GM15510 (cell line): Measurements from ENCODE around the gene ADAMTS7.

Experiments used
- POLR2A ChIP-seq: IDR thresholded peaks from 3 replicates; pipeline ENCODE4 v1.6.1; 2011; ENCODE audit warnings: borderline replicate concordance; ENCODE audit not compliant: insufficient read length; ENCODE audit errors: extremely low read depth

ADAMTS7 gene

GRCh38 chr15:78717956-78718656 lies 93.2 kb downstream of the ADAMTS7 start:
- TF ChIP-seq POLR2A, result no peak

DNA sequence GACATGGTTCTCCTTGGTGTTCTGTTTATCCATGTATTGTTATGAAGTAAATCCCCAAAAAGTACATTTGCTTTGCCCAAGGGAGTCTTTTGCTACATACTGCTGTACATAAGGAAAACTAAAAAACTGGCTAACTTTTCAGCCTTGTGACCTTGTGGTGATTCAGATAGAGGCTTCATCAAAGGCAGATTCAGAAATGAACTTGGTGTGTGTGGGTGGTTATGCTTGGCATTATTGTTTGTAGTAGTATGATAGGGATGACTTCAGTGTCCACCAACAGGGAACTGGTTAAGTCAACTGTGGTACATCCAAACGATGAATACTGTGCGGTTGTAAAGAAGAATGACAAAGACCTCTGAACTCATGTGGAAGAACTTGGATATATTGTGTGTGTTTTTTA lies 94.6 kb downstream of the ADAMTS7 start:
- no peak for TF ChIP-seq POLR2A

GRCh38 chr15:78715930-78716329 lies 95.3 kb downstream of the ADAMTS7 start:
- TF ChIP-seq POLR2A, result no peak

- no peak for TF ChIP-seq POLR2A
These were observed 95.8 kb downstream of the ADAMTS7 start for GRCh38 chr15:78715434-78715833.

- TF ChIP-seq POLR2A, result no peak
These were observed 96.4 kb downstream of the ADAMTS7 start for GRCh38 chr15:78714890-78715289.

GRCh38 chr15:78712797-78713515 lies 98.3 kb downstream of the ADAMTS7 start:
- no peak for TF ChIP-seq POLR2A

DNA sequence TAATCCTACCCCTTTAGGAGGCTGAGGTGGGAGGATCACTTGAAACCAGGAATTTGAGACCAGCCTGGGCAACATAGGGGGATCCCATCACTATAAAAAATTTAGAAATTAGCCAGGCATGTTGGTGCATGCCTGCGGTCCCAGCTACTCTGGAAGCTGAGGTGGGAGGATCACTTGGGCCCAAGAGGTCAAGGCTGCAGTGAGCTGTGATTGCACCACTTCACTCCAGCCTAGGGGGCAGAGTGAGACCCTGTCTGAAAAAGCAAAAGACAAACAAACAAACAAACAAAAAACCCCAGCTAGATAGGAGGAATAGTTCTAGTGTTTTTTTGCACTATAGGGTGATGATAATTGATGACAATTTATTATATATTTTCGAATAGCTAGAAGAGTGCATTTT lies 99.6 kb downstream of the ADAMTS7 start:
- TF ChIP-seq POLR2A, result no peak

DNA sequence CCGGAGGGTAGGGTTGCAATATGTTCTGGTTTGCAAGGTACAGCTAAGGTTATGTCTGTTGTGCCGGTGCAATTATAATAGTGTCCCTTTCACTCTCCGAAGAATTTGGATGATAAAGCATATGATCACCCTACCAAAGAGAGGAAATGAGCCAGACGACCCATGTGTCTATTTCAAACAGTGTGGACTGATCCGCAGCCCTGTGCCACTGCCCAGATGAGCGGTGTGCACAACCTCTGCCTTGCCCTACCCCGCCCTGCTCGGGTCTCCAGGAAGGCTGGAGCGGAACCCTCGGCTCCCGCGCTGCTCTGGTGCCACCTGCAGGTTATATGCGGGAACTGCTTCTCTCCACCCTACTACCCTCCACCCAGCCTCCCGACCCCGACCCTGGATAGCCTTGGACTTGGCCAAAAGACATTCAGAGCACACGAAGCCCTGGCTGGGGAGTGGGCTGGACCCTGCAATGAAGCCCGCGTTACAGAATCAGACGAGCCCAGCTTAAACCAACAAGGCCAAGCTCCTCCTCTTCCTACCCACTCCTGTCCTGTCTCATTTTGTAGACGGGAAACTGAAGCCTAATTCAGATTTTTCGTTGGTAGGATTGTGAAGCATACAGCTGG lies 101.9 kb downstream of the ADAMTS7 start:
- TF ChIP-seq POLR2A, result no peak
